Erythroblast (primary cell): ENCODE data around the gene CUBN.

Experiments used
- GATA1 ChIP-seq: IDR thresholded peaks from 2 replicates; pipeline ENCODE4 v1.6.1; 2011; ENCODE audit warnings: low read depth, mild to moderate bottlenecking, control low read depth, low read length, moderate library complexity
- POLR2A ChIP-seq: IDR thresholded peaks from 2 replicates; pipeline ENCODE4 v1.6.1; 2011; ENCODE audit warnings: mild to moderate bottlenecking, low read length

GRCh38 chr10:16989826-16990293, 139.8 kb downstream of the CUBN start:
- TF ChIP-seq POLR2A (no peak), GATA1 (no peak)
